Endothelial cell of umbilical vein (primary cell): Measurements from ENCODE around the gene GFPT1.

Source experiments
- JUN ChIP-seq: IDR thresholded peaks from 2 replicates; pipeline ENCODE4 v1.6.1; 2011; ENCODE audit warnings: borderline replicate concordance, low read depth; ENCODE audit not compliant: insufficient read length, insufficient read depth
- POLR2A ChIP-seq: IDR thresholded peaks from 2 replicates; pipeline ENCODE4 v1.6.1; 2012; ENCODE audit warnings: low read depth, mild to moderate bottlenecking, control low read depth, low read length
- POLR2AphosphoS5 ChIP-seq: IDR thresholded peaks from 2 replicates; pipeline ENCODE4 v1.6.1; 2012; ENCODE audit warnings: low read depth, mild to moderate bottlenecking, control low read depth, low read length, moderate library complexity; ENCODE audit not compliant: insufficient read depth
- TF ChIP-seq, protein P1 (sequence below), 2 donors: IDR thresholded peaks; 1 replicate in 1 of 2; 2 replicates in 1 of 2; pipeline ENCODE4 v1.5.1; 2011; ENCODE audit warnings: low read length in 2 of 2, mild to moderate bottlenecking in 2 of 2, moderate library complexity in 2 of 2, control low read depth in 1 of 2, inconsistent platforms in 1 of 2, low read depth in 1 of 2; ENCODE audit not compliant: insufficient read depth in 1 of 2; ENCODE audit errors: extremely low read depth in 1 of 2

DNA sequence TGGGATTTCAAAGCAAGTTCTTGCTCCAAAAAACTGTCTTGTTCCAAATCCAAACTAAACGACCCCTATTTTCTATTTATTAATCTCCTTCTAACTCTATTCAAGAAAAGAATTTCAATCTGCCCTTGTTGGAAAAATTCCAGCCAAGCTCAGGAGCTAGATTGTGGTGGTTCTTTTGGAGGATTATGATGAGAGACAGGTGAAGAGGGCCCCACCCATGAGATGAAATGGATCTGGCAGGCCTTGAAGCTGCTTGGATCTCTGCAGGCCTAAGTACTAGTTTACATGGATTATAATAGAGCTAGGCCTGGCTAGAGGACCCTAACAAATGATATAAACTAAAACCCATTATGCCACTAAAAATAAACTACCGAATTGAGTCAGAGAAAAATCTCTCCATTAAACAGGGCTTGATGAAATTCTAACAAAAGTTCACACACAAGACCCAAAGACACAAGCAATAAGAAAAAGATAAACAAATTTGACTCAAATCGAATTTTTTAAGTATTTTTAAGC lies 101.6 kb downstream of the GFPT1 start:
- TF ChIP-seq JUN, result no peak
- no peak for TF ChIP-seq POLR2A
- TF ChIP-seq, protein P1, sequence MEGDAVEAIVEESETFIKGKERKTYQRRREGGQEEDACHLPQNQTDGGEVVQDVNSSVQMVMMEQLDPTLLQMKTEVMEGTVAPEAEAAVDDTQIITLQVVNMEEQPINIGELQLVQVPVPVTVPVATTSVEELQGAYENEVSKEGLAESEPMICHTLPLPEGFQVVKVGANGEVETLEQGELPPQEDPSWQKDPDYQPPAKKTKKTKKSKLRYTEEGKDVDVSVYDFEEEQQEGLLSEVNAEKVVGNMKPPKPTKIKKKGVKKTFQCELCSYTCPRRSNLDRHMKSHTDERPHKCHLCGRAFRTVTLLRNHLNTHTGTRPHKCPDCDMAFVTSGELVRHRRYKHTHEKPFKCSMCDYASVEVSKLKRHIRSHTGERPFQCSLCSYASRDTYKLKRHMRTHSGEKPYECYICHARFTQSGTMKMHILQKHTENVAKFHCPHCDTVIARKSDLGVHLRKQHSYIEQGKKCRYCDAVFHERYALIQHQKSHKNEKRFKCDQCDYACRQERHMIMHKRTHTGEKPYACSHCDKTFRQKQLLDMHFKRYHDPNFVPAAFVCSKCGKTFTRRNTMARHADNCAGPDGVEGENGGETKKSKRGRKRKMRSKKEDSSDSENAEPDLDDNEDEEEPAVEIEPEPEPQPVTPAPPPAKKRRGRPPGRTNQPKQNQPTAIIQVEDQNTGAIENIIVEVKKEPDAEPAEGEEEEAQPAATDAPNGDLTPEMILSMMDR (IDR thresholded peaks at IDR 0.05; ENCODE audit: extremely low read depth in 1 of 2, insufficient read depth in 1 of 2, low read depth in 1 of 2, low read length in 2 of 2), result no peak
- TF ChIP-seq POLR2AphosphoS5, result no peak
